Measurements from ENCODE around the gene ENTREP3. TPM values are rescaled to one million over a fixed set of nuclear protein-coding genes. Genes with fewer than 3 reads are reported as not detected.

ENTREP3 gene
- total and polyA plus RNA-seq, 8 donors: 6.7 to 14.4 (median 8.7) TPM

Other genes starting within 250 kb of the ENTREP3 start
- under 1 TPM; 0.12 to 0.94 (median 0.22) TPM for gene DCST2, start 221.7 kb downstream of the ENTREP3 start, total RNA-seq
- 1 to 10 TPM; 3.9 to 5.1 TPM for gene DCST2, start 221.7 kb downstream of the ENTREP3 start, polyA plus RNA-seq
- under 1 TPM in 1 of 6 donors, not detected in 5; 0.14 TPM for gene DCST1, start 221.7 kb downstream of the ENTREP3 start, total RNA-seq
- not detected for gene DCST1, start 221.7 kb downstream of the ENTREP3 start, polyA plus RNA-seq
- gene ADAM15, start 204.2 kb downstream of the ENTREP3 start, total RNA-seq: 10 to 100 TPM; 23.7 to 37.6 (median 33.2) TPM
- 100 to 1,000 TPM; 114 to 125 TPM for gene ADAM15, start 204.2 kb downstream of the ENTREP3 start, polyA plus RNA-seq
- gene EFNA4, start 191.7 kb downstream of the ENTREP3 start, total RNA-seq: 1 to 10 TPM; 2.1 to 5.6 (median 3.1) TPM
- gene EFNA4, start 191.7 kb downstream of the ENTREP3 start, polyA plus RNA-seq: 1 to 10 TPM; 6.0 to 6.2 TPM
- 1 to 10 TPM in 2 of 6 donors, under 1 TPM in 4; 0.52 to 1.2 (median 0.70) TPM for gene EFNA3, start 176.6 kb downstream of the ENTREP3 start, total RNA-seq
- under 1 TPM; 0.72 to 0.99 TPM for gene EFNA3, start 176.6 kb downstream of the ENTREP3 start, polyA plus RNA-seq
- 10 to 100 TPM; 19.5 to 45.9 (median 30.4) TPM for gene EFNA1, start 127.6 kb downstream of the ENTREP3 start, total RNA-seq
- gene EFNA1, start 127.6 kb downstream of the ENTREP3 start, polyA plus RNA-seq: 10 to 100 TPM; 47.9 to 91.7 TPM
- 10 to 100 TPM; 18.7 to 33.3 (median 26.2) TPM for gene SLC50A1, start 119.6 kb downstream of the ENTREP3 start, total RNA-seq
- 10 to 100 TPM; 32.8 to 33.0 TPM for gene SLC50A1, start 119.6 kb downstream of the ENTREP3 start, polyA plus RNA-seq
- gene DPM3, start 115.0 kb downstream of the ENTREP3 start, total RNA-seq: 10 to 100 TPM; 39.4 to 46.5 (median 42.3) TPM
- gene DPM3, start 115.0 kb downstream of the ENTREP3 start, polyA plus RNA-seq: 100 to 1,000 TPM; 211 to 227 TPM
- 100 to 1,000 TPM in 4 of 6 donors, 10 to 100 TPM in 2; 91.8 to 119 (median 102) TPM for gene KRTCAP2, start 82.2 kb downstream of the ENTREP3 start, total RNA-seq
- gene KRTCAP2, start 82.2 kb downstream of the ENTREP3 start, polyA plus RNA-seq: 100 to 1,000 TPM; 182 to 238 TPM
- under 1 TPM; 0.19 to 0.59 (median 0.33) TPM for gene TRIM46, start 81.6 kb downstream of the ENTREP3 start, total RNA-seq
- 1 to 10 TPM; 1.2 to 4.1 TPM for gene TRIM46, start 81.6 kb downstream of the ENTREP3 start, polyA plus RNA-seq
- 10 to 100 TPM in 5 of 6 donors, 1 to 10 TPM in 1; 9.9 to 31.1 (median 14.6) TPM for gene THBS3, start 47.6 kb downstream of the ENTREP3 start, total RNA-seq
- 10 to 100 TPM; 69.1 to 78.6 TPM for gene THBS3, start 47.6 kb downstream of the ENTREP3 start, polyA plus RNA-seq
- gene MTX1, start 46.8 kb downstream of the ENTREP3 start, total RNA-seq: 10 to 100 TPM; 10.7 to 18.4 (median 15.7) TPM
- 10 to 100 TPM; 34.3 to 36.8 TPM for gene MTX1, start 46.8 kb downstream of the ENTREP3 start, polyA plus RNA-seq
- 10 to 100 TPM; 25.1 to 33.4 (median 28.0) TPM for gene SCAMP3, start 6.9 kb upstream of the ENTREP3 start, total RNA-seq
- 10 to 100 TPM; 27.7 to 55.5 TPM for gene SCAMP3, start 6.9 kb upstream of the ENTREP3 start, polyA plus RNA-seq
- gene CLK2, start 18.0 kb upstream of the ENTREP3 start, total RNA-seq: 10 to 100 TPM; 15.7 to 39.6 (median 18.7) TPM
- gene CLK2, start 18.0 kb upstream of the ENTREP3 start, polyA plus RNA-seq: 10 to 100 TPM; 81.1 to 89.4 TPM
- gene HCN3, start 22.0 kb upstream of the ENTREP3 start, total RNA-seq: 1 to 10 TPM in 4 of 6 donors, under 1 TPM in 2; 0.66 to 2.6 (median 1.4) TPM
- gene HCN3, start 22.0 kb upstream of the ENTREP3 start, polyA plus RNA-seq: 10 to 100 TPM in 1 of 2 donors, 1 to 10 TPM in 1; 4.8 to 12.0 TPM
- gene PKLR, start 46.0 kb upstream of the ENTREP3 start, total RNA-seq: under 1 TPM in 1 of 6 donors, not detected in 5; 0.22 TPM
- gene PKLR, start 46.0 kb upstream of the ENTREP3 start, polyA plus RNA-seq: under 1 TPM in 1 of 2 donors, not detected in 1; 0.19 TPM
- gene FDPS, start 53.4 kb upstream of the ENTREP3 start, total RNA-seq: 10 to 100 TPM; 48.7 to 78.9 (median 66.2) TPM
- gene FDPS, start 53.4 kb upstream of the ENTREP3 start, polyA plus RNA-seq: 100 to 1,000 TPM in 1 of 2 donors, 10 to 100 TPM in 1; 75.1 to 151 TPM
- gene RUSC1, start 65.4 kb upstream of the ENTREP3 start, total RNA-seq: 10 to 100 TPM in 4 of 6 donors, 1 to 10 TPM in 2; 9.2 to 19.2 (median 11.6) TPM
- gene RUSC1, start 65.4 kb upstream of the ENTREP3 start, polyA plus RNA-seq: 10 to 100 TPM; 23.0 to 47.2 TPM

Data from pancreas (tissue), 8 donors.